HG02623 (cell line): ENCODE data around the gene DOCK11.
"Not testable (repeated sequence)": the region's sequence is repeated elsewhere in the genome, so short reads cannot be mapped to it uniquely, and the experiment has no call there.

Experiments used
- ATAC-seq: cut with Tn5 transposase; IDR thresholded peaks from one replicate; pipeline ENCODE4 v1.9.1; 2021; ENCODE audit warnings: moderate library complexity; ENCODE audit not compliant: unreplicated experiment

The DOCK11 gene

DNA sequence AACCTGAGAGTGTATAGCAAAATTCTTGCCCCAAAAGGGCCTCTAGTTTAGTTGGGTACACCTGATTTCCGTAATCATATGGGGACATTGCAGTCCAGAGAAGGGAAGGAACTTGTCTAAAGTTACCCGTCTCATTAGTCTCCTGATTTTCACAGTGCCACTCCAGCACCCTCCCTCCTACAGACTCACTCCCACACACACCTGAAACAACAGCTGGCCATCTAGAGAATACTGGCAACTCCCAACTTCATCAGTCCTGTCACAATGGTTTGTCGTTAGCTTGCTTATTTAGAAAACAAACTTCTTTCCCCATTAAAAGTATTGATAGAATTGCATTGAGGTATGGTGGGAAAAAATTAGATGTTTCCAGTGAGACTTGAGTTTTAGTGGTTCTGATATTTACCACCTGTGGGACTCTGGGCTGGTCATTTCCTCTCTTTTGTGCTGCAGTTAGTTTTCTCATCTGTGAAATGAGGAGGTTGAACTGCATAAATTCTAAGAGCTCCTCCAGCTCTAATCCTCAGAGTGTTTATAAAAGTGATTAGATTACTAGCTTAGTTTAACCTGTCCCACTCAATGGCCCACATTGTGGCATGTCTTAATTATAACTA lies 233.5 kb downstream of the DOCK11 start:
- no peak for ATAC-seq

DNA sequence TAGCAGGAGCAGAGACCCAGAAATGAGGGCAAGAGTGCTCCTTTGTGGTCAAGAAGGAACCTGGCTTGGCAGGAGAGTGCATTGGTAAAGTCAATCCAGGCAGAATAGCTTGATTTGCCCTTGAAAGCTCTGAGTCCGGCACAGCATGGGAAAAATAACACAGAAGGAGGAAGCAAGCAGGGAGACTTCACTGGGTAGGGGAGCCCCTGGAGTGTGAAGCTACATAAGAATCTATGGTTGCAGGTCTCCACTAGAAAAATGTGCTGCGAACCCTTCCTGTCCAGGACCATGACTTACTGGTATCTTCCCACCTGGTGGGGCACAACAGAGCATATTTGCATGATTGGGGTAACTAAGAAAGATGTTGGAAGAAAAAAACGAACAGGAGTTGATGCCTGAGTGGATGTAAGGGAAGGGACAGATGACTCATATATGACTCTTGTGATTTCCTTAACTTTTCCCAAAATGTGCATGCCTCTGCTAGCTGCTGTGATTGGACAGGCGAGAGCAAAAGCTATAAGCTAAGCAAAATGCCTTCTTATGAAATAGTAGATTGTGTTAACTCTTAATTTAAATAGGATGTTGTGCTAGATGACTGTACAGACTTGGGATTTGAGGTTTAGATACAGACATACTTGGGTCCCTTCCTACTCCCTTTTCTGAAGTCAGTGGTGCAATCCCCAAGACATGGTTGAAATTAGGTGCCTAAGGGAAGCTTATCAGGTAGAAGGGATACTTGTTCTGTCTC lies 235.1 kb downstream of the DOCK11 start:
- ATAC-seq = no peak

DNA sequence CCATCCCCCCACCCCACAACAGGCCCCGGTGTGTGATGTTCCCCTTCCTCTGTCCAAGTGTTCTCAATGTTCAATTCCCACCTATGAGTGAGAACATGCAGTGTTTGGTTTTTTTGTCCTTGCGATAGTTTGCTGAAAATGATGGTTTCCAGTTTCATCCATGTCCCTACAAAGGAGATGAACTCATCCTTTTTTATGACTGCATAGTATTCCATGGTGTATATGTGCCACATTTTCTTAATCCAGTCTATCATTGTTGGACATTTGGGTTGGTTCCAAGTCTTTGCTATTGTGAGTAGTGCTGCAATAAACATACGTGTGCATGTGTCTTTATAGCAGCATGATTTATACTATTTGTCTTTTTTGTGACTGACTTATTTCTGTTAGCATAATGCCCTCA lies 236.9 kb downstream of the DOCK11 start:
- not testable (repeated sequence) for ATAC-seq

- peak; percentile 43 for ATAC-seq
Measured at GRCh38 chrX:118734909-118735308, 239.3 kb downstream of the DOCK11 start.
